Mucosa of stomach (tissue), 1 donor: ENCODE measurements around the gene MAP2K1.

Experiments used
- H3K27me3 ChIP-seq: one replicate; pipeline ENCODE4 v1.7.0; 2013; ENCODE audit warnings: mild to moderate bottlenecking, low read length; ENCODE audit not compliant: control insufficient read depth, insufficient read depth
- H3K36me3 ChIP-seq: one replicate; pipeline ENCODE4 v1.7.0; 2013; ENCODE audit warnings: low read length; ENCODE audit not compliant: control insufficient read depth, insufficient read depth
- H3K4me1 ChIP-seq: one replicate; pipeline ENCODE4 v1.7.0; 2013; ENCODE audit warnings: mild to moderate bottlenecking, low read length; ENCODE audit not compliant: control insufficient read depth, insufficient read depth
- H3K4me3 ChIP-seq: one replicate; pipeline ENCODE4 v1.7.0; 2013; ENCODE audit warnings: low read length
- H3K9ac ChIP-seq: one replicate; pipeline ENCODE4 v1.7.0; 2013; ENCODE audit warnings: mild to moderate bottlenecking, low read length, moderate library complexity
- H3K9me3 ChIP-seq: one replicate; pipeline ENCODE4 v1.7.0; 2013; ENCODE audit warnings: mild to moderate bottlenecking, low read length, moderate library complexity; ENCODE audit not compliant: control insufficient read depth
- donor health status: Pancreatic carcinoma.

MAP2K1 gene

DNA sequence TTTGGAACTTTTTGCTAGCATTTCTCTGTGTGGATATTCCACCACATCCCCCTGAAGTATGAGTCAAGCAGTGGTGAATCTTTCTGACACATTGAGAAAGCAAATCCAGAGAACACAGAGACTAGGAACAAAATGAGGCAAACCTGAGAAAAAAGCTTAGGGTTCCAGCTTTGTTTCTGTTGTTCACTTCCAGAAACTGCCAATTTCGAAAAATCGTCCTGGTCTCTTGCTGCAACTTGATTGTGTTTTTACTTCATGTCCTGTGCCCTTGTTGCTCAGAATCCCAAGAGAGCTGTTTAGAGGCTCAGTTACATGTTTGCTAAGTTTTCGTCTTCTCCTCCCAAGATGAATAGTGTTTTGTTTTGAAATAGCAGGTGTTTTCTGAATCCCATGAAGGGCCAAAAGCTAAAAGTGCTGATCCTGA lies 13.7 kb downstream of the MAP2K1 start:
- no peaks in the 10 kb centered on the region for H3K4me1 ChIP-seq
- no peaks in the 10 kb centered on the region for H3K9me3 ChIP-seq
- H3K36me3 ChIP-seq: no peaks in the 10 kb centered on the region
- no peak overlapping the region for H3K9ac ChIP-seq
- no peak overlapping the region for H3K4me3 ChIP-seq
- H3K27me3 ChIP-seq: no peaks in the 10 kb centered on the region

DNA sequence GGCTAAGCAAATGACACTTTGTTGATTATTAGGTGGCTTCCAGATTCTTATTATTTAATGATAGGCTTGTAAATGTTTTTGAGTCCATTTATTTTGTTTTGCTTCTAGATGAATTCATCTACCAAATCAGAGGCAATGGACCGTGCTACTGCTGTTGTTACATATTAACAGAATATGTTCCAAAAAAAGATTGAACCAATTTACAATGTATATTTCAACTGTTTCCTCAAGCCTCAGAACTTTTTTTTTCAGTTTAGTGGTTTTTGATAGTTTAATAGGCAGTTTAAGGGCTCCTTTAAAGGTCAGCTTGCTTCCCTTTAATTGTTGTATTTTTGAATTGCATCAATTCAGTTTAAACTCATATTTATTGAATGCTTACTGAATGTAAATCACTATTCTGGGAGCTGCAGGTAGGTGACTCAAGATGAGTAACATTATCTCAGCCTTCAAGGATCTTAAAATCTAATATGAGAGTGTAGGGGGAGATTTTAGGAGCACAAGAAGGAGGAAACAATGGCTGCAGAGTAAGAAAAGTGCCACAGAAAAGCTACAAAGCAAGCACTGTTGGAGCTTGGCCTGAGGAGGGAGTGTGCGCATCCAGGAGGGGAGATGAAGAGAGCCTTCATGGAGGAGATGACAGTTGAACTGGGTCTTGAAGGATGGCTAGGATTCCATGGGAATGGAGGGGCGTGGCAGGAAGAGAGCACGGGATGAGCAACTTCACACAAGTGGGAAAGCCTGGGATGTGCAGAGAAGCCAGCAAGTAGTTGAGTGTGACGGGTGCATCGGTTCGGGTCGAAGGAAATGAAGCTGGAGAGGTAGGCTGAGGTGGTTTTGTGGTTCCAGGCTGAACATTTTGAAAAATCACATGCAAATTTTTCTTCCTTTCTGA lies 14.7 kb downstream of the MAP2K1 start:
- no peak overlapping the region for H3K9ac ChIP-seq
- no peaks in the 10 kb centered on the region for H3K9me3 ChIP-seq
- no peaks in the 10 kb centered on the region for H3K27me3 ChIP-seq
- no peak overlapping the region for H3K4me3 ChIP-seq
- no peaks in the 10 kb centered on the region for H3K4me1 ChIP-seq
- no peaks in the 10 kb centered on the region for H3K36me3 ChIP-seq

GRCh38 chr15:66402761-66403284 lies 16.1 kb downstream of the MAP2K1 start:
- Histone ChIP-seq H3K9me3 (no peaks in the 10 kb centered on the region), H3K27me3 (no peaks in the 10 kb centered on the region), H3K9ac (no peak overlapping the region), H3K36me3 (no peaks in the 10 kb centered on the region), H3K4me3 (no peak overlapping the region), H3K4me1 (no peaks in the 10 kb centered on the region)

- Histone ChIP-seq H3K36me3 (no peaks in the 10 kb centered on the region), H3K4me1 (no peaks in the 10 kb centered on the region)
Observed at GRCh38 chr15:66403323-66403722, 16.6 kb downstream of the MAP2K1 start.

GRCh38 chr15:66404122-66404521 lies 17.4 kb downstream of the MAP2K1 start:
- Histone ChIP-seq H3K27me3 (no peaks in the 10 kb centered on the region), H3K4me1 (no peaks in the 10 kb centered on the region), H3K9me3 (no peaks in the 10 kb centered on the region), H3K36me3 (no peaks in the 10 kb centered on the region), H3K4me3 (no peak overlapping the region), H3K9ac (no peak overlapping the region)

More at GRCh38 chr15:66403323-66403722, 16.6 kb downstream of the MAP2K1 start:
- Histone ChIP-seq H3K9me3 (no peaks in the 10 kb centered on the region), H3K9ac (no peak overlapping the region), H3K27me3 (no peaks in the 10 kb centered on the region), H3K4me3 (no peak overlapping the region)

GRCh38 chr15:66404532-66404931 lies 17.8 kb downstream of the MAP2K1 start:
- Histone ChIP-seq H3K4me1 (no peaks in the 10 kb centered on the region), H3K9me3 (no peaks in the 10 kb centered on the region), H3K27me3 (no peaks in the 10 kb centered on the region), H3K9ac (no peak overlapping the region), H3K36me3 (no peaks in the 10 kb centered on the region), H3K4me3 (no peak overlapping the region)

DNA sequence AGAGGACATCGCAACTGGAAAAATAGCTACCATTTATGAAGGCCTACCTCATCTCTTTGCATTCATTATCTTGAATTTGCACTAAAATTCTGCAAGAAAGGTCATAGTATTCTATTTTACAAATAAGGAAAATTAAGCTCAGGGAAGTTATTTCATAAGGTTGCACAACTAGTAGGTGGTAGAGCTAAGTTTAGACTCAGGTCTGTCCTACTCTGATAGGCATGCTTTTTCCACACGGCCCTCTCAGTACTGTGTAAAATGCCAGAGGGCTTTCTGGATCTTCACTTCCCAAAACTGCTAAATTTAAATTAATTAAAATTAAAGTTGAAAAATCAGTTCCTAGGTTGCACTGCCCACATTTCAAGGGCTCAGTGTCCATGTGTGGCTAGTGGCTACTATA lies 18.3 kb downstream of the MAP2K1 start:
- no peak overlapping the region for H3K9ac ChIP-seq
- no peaks in the 10 kb centered on the region for H3K36me3 ChIP-seq
- H3K4me3 ChIP-seq: no peak overlapping the region
- no peaks in the 10 kb centered on the region for H3K4me1 ChIP-seq
- H3K9me3 ChIP-seq: no peaks in the 10 kb centered on the region
- H3K27me3 ChIP-seq: no peaks in the 10 kb centered on the region

DNA sequence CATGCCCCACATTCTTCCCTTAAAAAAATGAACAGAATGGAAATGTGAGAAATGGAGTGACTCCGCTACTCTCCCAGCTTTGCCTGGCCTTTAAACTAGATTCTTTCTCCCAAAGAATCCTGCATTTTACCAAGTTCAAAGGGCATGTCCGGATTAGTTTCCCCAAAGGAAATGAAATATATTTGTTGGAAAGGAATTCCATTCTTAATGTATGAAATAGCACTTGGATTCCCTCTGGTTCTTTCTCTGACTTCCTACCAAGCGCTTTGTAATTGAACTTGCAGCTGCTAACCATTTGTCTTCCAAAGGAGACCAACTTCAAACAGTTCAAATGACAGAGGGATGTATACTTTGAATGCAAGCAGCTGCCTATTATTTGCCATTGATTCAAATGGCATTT lies 18.9 kb downstream of the MAP2K1 start:
- Histone ChIP-seq H3K9me3 (no peaks in the 10 kb centered on the region), H3K4me1 (no peaks in the 10 kb centered on the region), H3K4me3 (no peak overlapping the region), H3K36me3 (no peaks in the 10 kb centered on the region), H3K9ac (no peak overlapping the region), H3K27me3 (no peaks in the 10 kb centered on the region)

DNA sequence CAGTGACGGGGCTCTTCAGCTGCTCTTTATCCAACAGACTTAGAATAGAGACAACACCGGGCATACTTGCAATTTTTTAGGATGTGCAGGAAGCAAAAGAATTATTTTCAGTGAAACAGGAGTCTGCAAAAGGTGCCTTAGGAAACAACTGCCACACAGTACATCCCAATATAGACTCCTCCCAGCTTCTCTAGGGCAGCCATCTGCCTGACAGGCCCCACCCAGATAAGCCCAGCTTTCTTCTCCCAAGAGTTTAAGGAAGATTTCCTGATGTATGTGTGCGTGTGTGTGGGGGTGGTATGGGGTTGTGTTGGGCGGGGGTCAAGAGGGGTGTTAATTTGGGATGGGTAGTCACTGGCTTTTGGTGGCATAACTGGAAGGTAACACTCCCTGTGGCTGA lies 21.5 kb downstream of the MAP2K1 start:
- Histone ChIP-seq H3K4me1 (no peaks in the 10 kb centered on the region), H3K36me3 (no peaks in the 10 kb centered on the region), H3K27me3 (no peaks in the 10 kb centered on the region), H3K4me3 (no peak overlapping the region), H3K9ac (no peak overlapping the region), H3K9me3 (no peaks in the 10 kb centered on the region)

DNA sequence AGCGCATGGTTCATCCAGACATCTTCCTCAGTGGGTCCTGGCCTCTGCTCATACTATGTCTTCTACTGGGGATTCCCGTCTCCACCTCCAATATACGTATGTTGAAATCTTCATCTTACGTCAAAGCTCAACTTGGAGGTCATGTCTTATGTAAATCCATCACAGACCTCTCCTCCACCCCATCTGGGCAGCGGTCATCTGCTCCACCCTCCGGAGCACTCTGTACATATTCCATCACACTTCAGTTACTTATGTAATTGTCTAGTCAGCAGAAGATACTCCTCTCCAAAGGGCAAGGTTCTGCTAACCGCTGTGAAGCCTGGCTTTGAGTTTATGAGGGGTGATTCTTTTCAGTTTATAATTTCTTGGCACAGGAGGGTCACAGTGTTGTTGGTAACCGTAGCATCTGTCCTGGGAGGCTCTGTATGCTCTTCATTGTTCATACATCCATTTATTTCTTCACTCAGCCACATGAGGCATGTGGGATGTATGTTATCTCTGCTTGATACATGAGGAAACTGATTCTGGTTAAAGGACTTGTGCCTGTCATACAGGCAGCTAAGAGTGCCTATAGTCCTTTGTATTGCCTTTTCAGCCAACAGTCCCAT lies 22.1 kb downstream of the MAP2K1 start:
- Histone ChIP-seq H3K4me1 (no peaks in the 10 kb centered on the region), H3K4me3 (no peak overlapping the region), H3K27me3 (no peaks in the 10 kb centered on the region), H3K36me3 (no peaks in the 10 kb centered on the region), H3K9ac (no peak overlapping the region), H3K9me3 (no peaks in the 10 kb centered on the region)

- Histone ChIP-seq H3K9me3 (no peaks in the 10 kb centered on the region), H3K4me1 (no peaks in the 10 kb centered on the region), H3K9ac (no peak overlapping the region), H3K36me3 (no peaks in the 10 kb centered on the region), H3K4me3 (no peak overlapping the region), H3K27me3 (no peaks in the 10 kb centered on the region)
Observed at GRCh38 chr15:66409565-66410108, 22.9 kb downstream of the MAP2K1 start.

DNA sequence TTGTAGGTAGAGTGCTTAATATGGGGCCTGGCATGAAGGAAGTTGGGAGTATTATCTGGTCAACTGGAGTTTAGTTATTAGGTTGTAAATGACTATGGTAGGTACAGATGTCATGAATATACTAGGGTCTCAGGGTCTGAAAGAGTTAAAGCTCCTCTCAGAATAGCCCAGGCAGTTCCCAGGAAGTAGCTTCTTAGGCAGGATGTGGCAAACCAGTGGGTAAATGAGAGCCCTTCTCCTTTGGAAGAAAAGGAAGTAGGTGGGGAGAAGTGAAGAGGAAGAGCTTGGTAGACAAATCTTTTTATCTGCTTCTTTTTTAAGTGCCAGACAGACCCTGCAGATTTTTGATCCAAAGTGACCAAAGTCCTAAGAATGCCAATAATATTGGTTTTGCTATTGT lies 24.5 kb downstream of the MAP2K1 start:
- Histone ChIP-seq H3K27me3 (no peaks in the 10 kb centered on the region), H3K9me3 (no peaks in the 10 kb centered on the region), H3K4me1 (no peaks in the 10 kb centered on the region), H3K9ac (no peak overlapping the region), H3K36me3 (no peaks in the 10 kb centered on the region), H3K4me3 (no peak overlapping the region)
